HepG2 (cell line): ENCODE data around the gene GRP. TPM values are rescaled to one million over a fixed set of nuclear protein-coding genes. Genes with fewer than 3 reads are reported as not detected.

ENCODE experiments used
- ATAC-seq: fragments of 200-7000 bp; cut with Tn5 transposase; 3 replicates; pipeline ENCODE4 v1.9.1; 2020; ENCODE audit warnings: mild to moderate bottlenecking, moderate library complexity
- BruUV-seq: library from RNA; stranded (reverse); fragments of 400-500 nt; replicated peaks from 2 replicates; lab custom pipeline; 2021; lab: Mats Ljungman, UMichigan
- CTCF ChIA-PET: fragments of 300-600 bp; formaldehyde crosslinking; extraction: SDS; loops from one replicate; lab custom pipeline; 2021; ENCODE audit warnings: low total read pairs, inconsistent platforms, low intra/inter-chr PET ratio; lab: Yijun Ruan, JAX
- POLR2A ChIA-PET: fragments of 350-600 bp; sonication (Branson Sonifier 250); formaldehyde crosslinking; loops from one replicate; lab custom pipeline; 2020; ENCODE audit warnings: antibody characterized with exemption, inconsistent platforms; lab: Yijun Ruan, JAX
- DNase-seq: peaks from one replicate; pipeline ENCODE4 v3.0.0-alpha.2; 2015; ENCODE audit warnings: low spot score
- FAIRE-seq: peaks from 3 replicates; lab custom pipeline; 2011; peaks lifted over from hg19 to GRCh38; lab: Jason Lieb, UNC
- H2AFZ ChIP-seq: one replicate; pipeline ENCODE4 v1.6.1; 2011; ENCODE audit warnings: low read length, inconsistent platforms
- H3K27ac ChIP-seq: fragments of 300-600 bp; 3 replicates; pipeline ENCODE4 v1.8.0; 2011; ENCODE audit warnings: mixed run types, mild to moderate bottlenecking, mixed read lengths, low read length, inconsistent platforms; ENCODE audit not compliant: insufficient read depth; ENCODE audit errors: extremely low read length
- H3K27me3 ChIP-seq, 2 experiments: fragments of 200-600 bp in 1 of 2; 2 replicates in 1 of 2; 3 replicates in 1 of 2; pipeline versions ENCODE4 v1.6.0 to v1.8.0; 2011; ENCODE audit warnings: low read length in 2 of 2, mild to moderate bottlenecking in 2 of 2, moderate library complexity in 2 of 2, inconsistent platforms in 1 of 2; ENCODE audit not compliant: insufficient read depth in 2 of 2, control insufficient read depth in 1 of 2
- H3K36me3 ChIP-seq, 2 experiments: fragments of 200-600 bp in 1 of 2; replicated peaks in 1 of 2; 2 replicates in 1 of 2; 3 replicates in 1 of 2; pipeline versions ENCODE4 v1.5.1 to v1.8.0; 2011; ENCODE audit warnings: low read length in 2 of 2, inconsistent platforms in 1 of 2; ENCODE audit not compliant: insufficient read depth in 2 of 2, control insufficient read depth in 1 of 2
- H3K4me1 ChIP-seq: 2 replicates; pipeline ENCODE4 v1.5.1; 2012; ENCODE audit warnings: low read length, inconsistent platforms; ENCODE audit not compliant: insufficient read depth
- H3K4me2 ChIP-seq: 2 replicates; pipeline ENCODE4 v1.6.0; 2011; ENCODE audit warnings: low read depth, low read length, inconsistent platforms
- H3K4me3 ChIP-seq, 3 experiments: fragments of 200-600 bp in 1 of 3; sonication (generic), shearing (Covaris generic) in 1 of 3; replicated peaks in 1 of 3; 2 replicates each; pipeline ENCODE4 v1.5.1; 2011 to 2016; ENCODE audit warnings: low read length in 3 of 3, inconsistent platforms in 2 of 3, low read depth in 2 of 3, mild to moderate bottlenecking in 2 of 3, control low read depth in 1 of 3, mixed read lengths in 1 of 3; ENCODE audit not compliant: insufficient read depth in 1 of 3
- H3K79me2 ChIP-seq: one replicate; pipeline ENCODE4 v1.6.1; 2011; ENCODE audit warnings: low read length, inconsistent platforms; ENCODE audit not compliant: insufficient read depth
- H3K9ac ChIP-seq: 2 replicates; pipeline ENCODE4 v1.6.0; 2011; ENCODE audit warnings: mild to moderate bottlenecking, low read depth, low read length, inconsistent platforms; ENCODE audit not compliant: insufficient read depth
- H3K9me3 ChIP-seq: 2 replicates; pipeline ENCODE4 v1.5.1; 2012; ENCODE audit warnings: mild to moderate bottlenecking, low read length
- H4K20me1 ChIP-seq: 2 replicates; pipeline ENCODE4 v1.6.0; 2011; ENCODE audit warnings: inconsistent platforms, mild to moderate bottlenecking, low read length, moderate library complexity; ENCODE audit not compliant: insufficient read depth
- EEA1 ChIP-seq: sonication (generic); formaldehyde crosslinking; IDR thresholded peaks from 2 replicates; pipeline ENCODE4 v1.5.1; 2020; ENCODE audit warnings: mild to moderate bottlenecking, missing genetic modification reagents, borderline replicate concordance
- HES4 ChIP-seq: sonication (generic); formaldehyde crosslinking; IDR thresholded peaks from 2 replicates; pipeline ENCODE4 v1.9.0; 2021; ENCODE audit warnings: mild to moderate bottlenecking, missing genetic modification reagents, borderline replicate concordance
- KLF15 ChIP-seq: sonication (generic); formaldehyde crosslinking; IDR thresholded peaks from 2 replicates; pipeline ENCODE4 v1.8.1; 2023; ENCODE audit warnings: borderline replicate concordance, mild to moderate bottlenecking, inconsistent platforms, missing genetic modification reagents, mixed read lengths
- LCORL ChIP-seq, 2 experiments: fragments of 450-650 bp in 1 of 2; sonication (generic) in 1 of 2; formaldehyde crosslinking in 1 of 2; IDR thresholded peaks; 2 replicates each; pipeline versions ENCODE4 v1.5.0 to v1.6.1; 2017 to 2020; ENCODE audit warnings: antibody characterized with exemption in 1 of 2, missing genetic modification reagents in 1 of 2
- NFATC3 ChIP-seq: sonication (generic); formaldehyde crosslinking; IDR thresholded peaks from 2 replicates; pipeline ENCODE4 v1.5.1; 2020; ENCODE audit warnings: mild to moderate bottlenecking, missing genetic modification reagents
- NFIB ChIP-seq: sonication (generic); formaldehyde crosslinking; IDR thresholded peaks from 2 replicates; pipeline ENCODE4 v1.9.0; 2021; ENCODE audit warnings: missing genetic modification reagents, mild to moderate bottlenecking, borderline replicate concordance
- SAFB2 ChIP-seq: sonication (generic); formaldehyde crosslinking; IDR thresholded peaks from 2 replicates; pipeline ENCODE4 v1.5.1; 2020; ENCODE audit warnings: missing genetic modification reagents, low read depth, mild to moderate bottlenecking, borderline replicate concordance
- TBX2 ChIP-seq: sonication (generic); formaldehyde crosslinking; IDR thresholded peaks from 2 replicates; pipeline ENCODE4 v1.5.0; 2020; ENCODE audit warnings: missing genetic modification reagents, mild to moderate bottlenecking, borderline replicate concordance
- ZBTB3 ChIP-seq: sonication (generic); formaldehyde crosslinking; IDR thresholded peaks from 2 replicates; pipeline ENCODE4 v1.4.0; 2020; ENCODE audit warnings: low read depth, mild to moderate bottlenecking, moderate library complexity, missing genetic modification reagents, borderline replicate concordance
- ZFP91 ChIP-seq: sonication (generic); formaldehyde crosslinking; IDR thresholded peaks from 2 replicates; pipeline ENCODE4 v1.9.0; 2022; ENCODE audit warnings: missing genetic modification reagents, mild to moderate bottlenecking, borderline replicate concordance
- ZNF746 ChIP-seq: sonication (generic); formaldehyde crosslinking; IDR thresholded peaks from 2 replicates; pipeline ENCODE4 v1.8.0; 2022; ENCODE audit warnings: mild to moderate bottlenecking, missing genetic modification reagents
- WGBS: methylation state at CpG from one replicate; pipeline ENCODE4 v1.1.6; 2017; ENCODE audit warnings: low lambda C conversion rate; 5-methylcytosine and 5-hydroxymethylcytosine counted together
- in situ Hi-C: cut with HindIII; loops from 2 replicates; pipeline ENCODE4 v1.10.0; 2017; ENCODE audit warnings: low pct_unique_long_range_greater_than_20kb; ENCODE audit not compliant: extremely low pct_ligation_motif_present
- intact Hi-C: fragments of 100-400 bp; cut with micrococcal nuclease; formaldehyde crosslinking; loops from one replicate; pipeline ENCODE4 v1.10.0; 2022; ENCODE audit not compliant: unreplicated experiment
- polyA plus RNA-seq, 8 experiments: library from polyadenylated mRNA; depleted of rRNA in 3 of 8; stranded (reverse) in 7 of 8; unstranded in 1 of 8; fragments of >200 nt; fragmentation: Illumina TruSeq in 4 of 8; extraction: Trizol in 4 of 8; gene quantifications; 2 replicates each; pipeline versions ENCODE4 v1.2.1 to v1.2.3, GENCODE V29; 2011 to 2016; ENCODE audit warnings: low read depth in 4 of 8, missing spikeins in 1 of 8, mixed read lengths in 1 of 8; ENCODE audit not compliant: insufficient read depth in 1 of 8
- total RNA-seq, 5 experiments: library from RNA; depleted of rRNA; stranded (reverse); fragments of >200 nt; fragmentation: Illumina TruSeq; extraction: Trizol; gene quantifications; 2 replicates each; pipeline ENCODE4 v1.2.3, GENCODE V29; 2016; ENCODE audit warnings: low read depth in 1 of 5
- TF ChIP-seq, protein P1 (sequence below): sonication (generic); formaldehyde crosslinking; IDR thresholded peaks from 2 replicates; pipeline ENCODE4 v1.4.0; 2020; ENCODE audit warnings: mild to moderate bottlenecking, missing genetic modification reagents
- TF ChIP-seq, protein P2 (sequence below): sonication (generic); formaldehyde crosslinking; IDR thresholded peaks from 2 replicates; pipeline ENCODE4 v1.5.0; 2020; ENCODE audit warnings: missing genetic modification reagents

Gene GRP
- total and polyA plus RNA-seq, 2 of the 13 experiments (the other 11 are each of a cell fraction or from before 2014, with no cell fraction given): not detected

DNA sequence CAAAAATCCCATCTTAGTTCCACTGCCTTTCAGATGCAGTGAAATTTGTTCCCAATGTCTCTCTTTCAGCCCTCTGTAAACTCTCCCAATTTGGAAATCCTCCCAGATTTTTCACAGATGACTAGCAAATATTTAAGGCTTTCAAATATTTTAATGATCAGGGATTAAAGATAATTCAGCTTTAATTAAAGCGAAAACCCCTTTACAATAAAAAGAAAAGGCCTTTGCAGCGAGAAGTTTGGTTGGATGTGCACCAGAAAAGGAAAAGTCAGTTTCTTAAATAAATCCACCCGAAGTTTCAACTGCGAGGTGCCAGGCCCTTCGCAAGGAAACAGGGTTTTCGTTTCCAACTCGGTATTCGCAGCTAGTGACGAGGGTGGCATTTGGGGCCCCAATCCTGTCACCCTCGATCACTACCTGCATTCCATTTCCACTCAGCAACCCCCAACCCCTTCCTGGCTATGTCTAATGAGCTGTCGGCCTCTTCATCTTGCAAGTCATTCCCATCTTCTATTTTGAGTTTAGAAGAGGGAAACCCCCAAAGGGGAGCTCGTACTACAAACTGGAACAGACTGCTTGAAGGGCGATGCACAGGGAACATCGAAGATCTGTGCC is 51.8 kb downstream of the GRP start (continued):
- no peak for TF ChIP-seq ZFP91 (CRISPR knock-in tag)
- TF ChIP-seq NFATC3 (CRISPR knock-in tag): no peak
- no peak for TF ChIP-seq SAFB2 (CRISPR knock-in tag)
- TF ChIP-seq, protein P1, sequence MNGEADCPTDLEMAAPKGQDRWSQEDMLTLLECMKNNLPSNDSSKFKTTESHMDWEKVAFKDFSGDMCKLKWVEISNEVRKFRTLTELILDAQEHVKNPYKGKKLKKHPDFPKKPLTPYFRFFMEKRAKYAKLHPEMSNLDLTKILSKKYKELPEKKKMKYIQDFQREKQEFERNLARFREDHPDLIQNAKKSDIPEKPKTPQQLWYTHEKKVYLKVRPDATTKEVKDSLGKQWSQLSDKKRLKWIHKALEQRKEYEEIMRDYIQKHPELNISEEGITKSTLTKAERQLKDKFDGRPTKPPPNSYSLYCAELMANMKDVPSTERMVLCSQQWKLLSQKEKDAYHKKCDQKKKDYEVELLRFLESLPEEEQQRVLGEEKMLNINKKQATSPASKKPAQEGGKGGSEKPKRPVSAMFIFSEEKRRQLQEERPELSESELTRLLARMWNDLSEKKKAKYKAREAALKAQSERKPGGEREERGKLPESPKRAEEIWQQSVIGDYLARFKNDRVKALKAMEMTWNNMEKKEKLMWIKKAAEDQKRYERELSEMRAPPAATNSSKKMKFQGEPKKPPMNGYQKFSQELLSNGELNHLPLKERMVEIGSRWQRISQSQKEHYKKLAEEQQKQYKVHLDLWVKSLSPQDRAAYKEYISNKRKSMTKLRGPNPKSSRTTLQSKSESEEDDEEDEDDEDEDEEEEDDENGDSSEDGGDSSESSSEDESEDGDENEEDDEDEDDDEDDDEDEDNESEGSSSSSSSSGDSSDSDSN (CRISPR knock-in tag): no peak
- TF ChIP-seq, protein P2, sequence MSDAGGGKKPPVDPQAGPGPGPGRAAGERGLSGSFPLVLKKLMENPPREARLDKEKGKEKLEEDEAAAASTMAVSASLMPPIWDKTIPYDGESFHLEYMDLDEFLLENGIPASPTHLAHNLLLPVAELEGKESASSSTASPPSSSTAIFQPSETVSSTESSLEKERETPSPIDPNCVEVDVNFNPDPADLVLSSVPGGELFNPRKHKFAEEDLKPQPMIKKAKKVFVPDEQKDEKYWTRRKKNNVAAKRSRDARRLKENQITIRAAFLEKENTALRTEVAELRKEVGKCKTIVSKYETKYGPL (CRISPR knock-in tag): no peak

- Histone ChIP-seq H4K20me1 (no peaks in the 10 kb centered on the region), H2AFZ (no peak overlapping the region), H3K79me2 (no peaks in the 10 kb centered on the region), H3K9ac (no peak overlapping the region), H3K4me1 (no peaks in the 10 kb centered on the region), H3K36me3 (no peaks in the 10 kb centered on the region), H3K27ac (no peak overlapping the region), H3K27me3 (peaks cover 8 to 78% of the 10 kb centered on the region in 2 experiments), H3K4me2 (no peak overlapping the region), H3K9me3 (no peaks in the 10 kb centered on the region), H3K4me3 (no peak overlapping the region)
- ChIA-PET POLR2A (no interaction called here), CTCF (no interaction called here)
- intact Hi-C loops (no loop called here), in situ Hi-C loops (no loop called here)
- no TSS peak for BruUV-seq
- 42% methylated on average over 18 of the region's 52 CpGs for WGBS
- ATAC-seq (no peak), FAIRE-seq (no peak), DNase-seq (no peak)
- no peak for TF ChIP-seq ZNF746
- TF ChIP-seq TBX2: no peak
- TF ChIP-seq LCORL (IDR thresholded peaks at IDR 0.05): no peak
- no peak for TF ChIP-seq LCORL (CRISPR knock-in tag; IDR thresholded peaks at IDR 0.05)
- no peak for TF ChIP-seq ZBTB3 (CRISPR knock-in tag)
- no peak for TF ChIP-seq EEA1 (CRISPR knock-in tag)
- no peak for TF ChIP-seq NFIB (CRISPR knock-in tag)
- TF ChIP-seq KLF15: no peak
- no peak for TF ChIP-seq HES4 (CRISPR knock-in tag)
Measured at GRCh38 chr18:59272221-59272888, 52.4 kb downstream of the GRP start.
